MG63 (cell line): Measurements from ENCODE around the gene IGFN1. TPM values are rescaled to one million over a fixed set of nuclear protein-coding genes. Genes with fewer than 3 reads are reported as not detected.

Experiments used
- DNase-seq: peaks from one replicate; pipeline ENCODE4 v3.0.0-alpha.2; 2020
- H3K27me3 ChIP-seq: fragments of 250-450 bp; sonication (Bioruptor Pico); 2 replicates; pipeline ENCODE4 v1.5.1; 2020; ENCODE audit warnings: mild to moderate bottlenecking, moderate library complexity
- H3K36me3 ChIP-seq: fragments of 250-450 bp; sonication (Bioruptor Pico); 2 replicates; pipeline ENCODE4 v1.5.1; 2020; ENCODE audit warnings: mild to moderate bottlenecking, moderate library complexity
- H3K4me3 ChIP-seq: fragments of 250-450 bp; sonication (Bioruptor Pico); 2 replicates; pipeline ENCODE4 v1.5.1; 2020; ENCODE audit warnings: mild to moderate bottlenecking, moderate library complexity
- H3K9me3 ChIP-seq: fragments of 250-450 bp; sonication (Bioruptor Pico); 2 replicates; pipeline ENCODE4 v1.5.1; 2020; ENCODE audit warnings: mild to moderate bottlenecking, moderate library complexity
- total RNA-seq: library from RNA; depleted of rRNA; stranded (reverse); fragments of >200 nt; shearing (Covaris generic); gene quantifications from 2 replicates; pipeline ENCODE4 v1.2.3, GENCODE V29; 2014; ENCODE audit warnings: low replicate concordance

Gene IGFN1
- total RNA-seq, 1 experiment from 2014 or later = 0.16 TPM

GRCh38 chr1:201175820-201176500, 14.7 kb upstream of the IGFN1 start:
- Histone ChIP-seq H3K27me3 (peaks cover 1% of the 10 kb centered on the region; the same call in 1 of the 2 replicates), H3K4me3 (no peak overlapping the region), H3K9me3 (peaks cover 4% of the 10 kb centered on the region; the same call in 1 of the 2 replicates), H3K36me3 (no peaks in the 10 kb centered on the region)
- DNase-seq = no peak

- peak; percentile 43 for DNase-seq
These were observed 13.7 kb upstream of the IGFN1 start for GRCh38 chr1:201176940-201177339.

GRCh38 chr1:201178718-201179117, 11.9 kb upstream of the IGFN1 start:
- peaks cover 7% of the 10 kb centered on the region for H3K27me3 ChIP-seq
- H3K36me3 ChIP-seq = no peaks in the 10 kb centered on the region
- peaks cover 4% of the 10 kb centered on the region; the same call in 1 of the 2 replicates for H3K9me3 ChIP-seq
- H3K4me3 ChIP-seq = no peak overlapping the region
- DNase-seq = no peak

More at GRCh38 chr1:201176940-201177339, 13.7 kb upstream of the IGFN1 start:
- Histone ChIP-seq H3K4me3 (no peak overlapping the region), H3K9me3 (peaks cover 4% of the 10 kb centered on the region; the same call in 1 of the 2 replicates), H3K36me3 (no peaks in the 10 kb centered on the region), H3K27me3 (peaks cover 5% of the 10 kb centered on the region)

GRCh38 chr1:201180141-201180540, 10.5 kb upstream of the IGFN1 start:
- no peak overlapping the region for H3K4me3 ChIP-seq
- DNase-seq = no peak
- H3K9me3 ChIP-seq = peaks cover 4% of the 10 kb centered on the region; the same call in 1 of the 2 replicates
- H3K27me3 ChIP-seq = peaks cover 7% of the 10 kb centered on the region
- H3K36me3 ChIP-seq = no peaks in the 10 kb centered on the region

- H3K9me3 ChIP-seq = peaks cover 4% of the 10 kb centered on the region; the same call in 1 of the 2 replicates
- H3K36me3 ChIP-seq = no peaks in the 10 kb centered on the region
- peaks cover 7% of the 10 kb centered on the region for H3K27me3 ChIP-seq
- no peak for DNase-seq
- no peak overlapping the region for H3K4me3 ChIP-seq
These were observed 9.7 kb upstream of the IGFN1 start for GRCh38 chr1:201180901-201181300.

GRCh38 chr1:201181323-201181722, 9.3 kb upstream of the IGFN1 start:
- H3K27me3 ChIP-seq = peaks cover 7% of the 10 kb centered on the region
- H3K4me3 ChIP-seq = no peak overlapping the region
- DNase-seq = no peak
- H3K9me3 ChIP-seq = peaks cover 4% of the 10 kb centered on the region; the same call in 1 of the 2 replicates
- no peaks in the 10 kb centered on the region for H3K36me3 ChIP-seq

- Histone ChIP-seq H3K4me3 (no peak overlapping the region), H3K27me3 (peaks cover 7% of the 10 kb centered on the region), H3K36me3 (no peaks in the 10 kb centered on the region), H3K9me3 (peaks cover 4% of the 10 kb centered on the region; the same call in 1 of the 2 replicates)
- DNase-seq = no peak
These were observed 8.9 kb upstream of the IGFN1 start for GRCh38 chr1:201181726-201182125.

GRCh38 chr1:201183209-201183608, 7.4 kb upstream of the IGFN1 start:
- Histone ChIP-seq H3K9me3 (peaks cover 4% of the 10 kb centered on the region; the same call in 1 of the 2 replicates), H3K27me3 (peaks cover 7% of the 10 kb centered on the region), H3K4me3 (no peak overlapping the region), H3K36me3 (no peaks in the 10 kb centered on the region)
- DNase-seq = no peak

GRCh38 chr1:201183753-201184152, 6.9 kb upstream of the IGFN1 start:
- Histone ChIP-seq H3K9me3 (peaks cover 1% of the 10 kb centered on the region; the same call in 1 of the 2 replicates), H3K4me3 (no peak overlapping the region), H3K36me3 (no peaks in the 10 kb centered on the region), H3K27me3 (peaks cover 7% of the 10 kb centered on the region)
- DNase-seq = no peak

- H3K9me3 ChIP-seq = no peaks in the 10 kb centered on the region
- no peak overlapping the region for H3K4me3 ChIP-seq
- peak; percentile 74 for DNase-seq
- no peaks in the 10 kb centered on the region for H3K36me3 ChIP-seq
- H3K27me3 ChIP-seq = peaks cover 7% of the 10 kb centered on the region
These were observed 6.1 kb upstream of the IGFN1 start for GRCh38 chr1:201184307-201185122.

GRCh38 chr1:201185123-201185453, 5.5 kb upstream of the IGFN1 start:
- no peak for DNase-seq
- peaks cover 7% of the 10 kb centered on the region for H3K27me3 ChIP-seq
- no peak overlapping the region for H3K4me3 ChIP-seq
- H3K9me3 ChIP-seq = no peaks in the 10 kb centered on the region
- H3K36me3 ChIP-seq = no peaks in the 10 kb centered on the region

GRCh38 chr1:201185527-201186128, 5.0 kb upstream of the IGFN1 start:
- H3K36me3 ChIP-seq = no peaks in the 10 kb centered on the region
- no peaks in the 10 kb centered on the region for H3K9me3 ChIP-seq
- no peak overlapping the region for H3K4me3 ChIP-seq
- peaks cover 7% of the 10 kb centered on the region for H3K27me3 ChIP-seq
- DNase-seq = no peak

- H3K4me3 ChIP-seq = no peak overlapping the region
- H3K36me3 ChIP-seq = no peaks in the 10 kb centered on the region
- H3K27me3 ChIP-seq = peaks cover 4% of the 10 kb centered on the region
- no peaks in the 10 kb centered on the region for H3K9me3 ChIP-seq
- DNase-seq = no peak
These were observed 4.4 kb upstream of the IGFN1 start for GRCh38 chr1:201186192-201186591.

GRCh38 chr1:201189085-201189484, 1.5 kb upstream of the IGFN1 start:
- DNase-seq = no peak
- no peaks in the 10 kb centered on the region for H3K36me3 ChIP-seq
- H3K4me3 ChIP-seq = no peak overlapping the region
- no peaks in the 10 kb centered on the region for H3K27me3 ChIP-seq
- no peaks in the 10 kb centered on the region for H3K9me3 ChIP-seq

- no peaks in the 10 kb centered on the region for H3K36me3 ChIP-seq
- DNase-seq = no peak
These were observed 619 bp upstream of the IGFN1 start for GRCh38 chr1:201190005-201190404.

GRCh38 chr1:201191653-201192260, 1.1 kb downstream of the IGFN1 start:
- no peaks in the 10 kb centered on the region for H3K9me3 ChIP-seq
- H3K27me3 ChIP-seq = no peaks in the 10 kb centered on the region
- no peak overlapping the region for H3K4me3 ChIP-seq
- DNase-seq = peak; percentile 86
- no peaks in the 10 kb centered on the region for H3K36me3 ChIP-seq

More at GRCh38 chr1:201190005-201190404, 619 bp upstream of the IGFN1 start:
- Histone ChIP-seq H3K4me3 (no peak overlapping the region), H3K27me3 (no peaks in the 10 kb centered on the region), H3K9me3 (no peaks in the 10 kb centered on the region)
